Measurements from ENCODE around the gene ADAMTSL3. TPM values are rescaled to one million over a fixed set of nuclear protein-coding genes. Genes with fewer than 3 reads are reported as not detected.

The ADAMTSL3 gene
- total RNA-seq, 2 donors from 2014 or later, result 0.79 to 3.4 TPM

DNA sequence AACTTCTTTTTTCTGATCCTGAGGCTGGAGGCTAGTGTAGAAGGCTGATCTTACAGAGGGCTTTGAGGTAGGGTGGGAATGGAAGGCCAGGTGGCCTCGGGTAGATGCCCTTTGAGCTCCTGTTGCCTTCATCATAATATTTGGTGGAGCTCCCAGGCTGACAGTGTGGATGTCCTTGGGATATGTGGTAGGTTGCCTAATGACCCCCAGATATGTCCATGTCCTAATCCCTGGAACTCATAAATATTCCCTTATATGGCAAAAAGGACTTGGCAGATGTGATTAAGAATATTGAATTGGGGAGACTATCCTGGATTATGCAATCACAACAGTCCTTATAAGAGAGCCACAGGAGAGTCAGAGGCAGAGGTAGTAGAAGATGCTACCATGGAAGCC lies 5.5 kb downstream of the ADAMTSL3 start:
- Histone ChIP-seq H3K36me3 (ENCODE audit: control insufficient read depth, insufficient read depth, low read length) (no peaks in the 10 kb centered on the region), H3K4me1 (ENCODE audit: control insufficient read depth, insufficient read depth, low read length) (no peaks in the 10 kb centered on the region), H3K9ac (ENCODE audit: extremely low read depth, low read length, poor library complexity, severe bottlenecking) (no peak overlapping the region), H3K27me3 (ENCODE audit: control insufficient read depth, insufficient read depth, low read length, poor library complexity, severe bottlenecking) (peaks cover 18% of the 10 kb centered on the region), H3K27ac (ENCODE audit: low read depth, low read length) (no peak overlapping the region), H3K9me3 (ENCODE audit: control insufficient read depth, low read length) (no peaks in the 10 kb centered on the region), H3K4me3 (ENCODE audit: low read length) (no peak overlapping the region)
- TF ChIP-seq CTCF (conservative IDR thresholded peaks at IDR 0.05), result no peak
- no peak overlapping the region for H3K4me3 Mint-ChIP-seq
- H3K27me3 Mint-ChIP-seq (ENCODE audit: insufficient read depth), result peaks cover 35% of the 10 kb centered on the region
- no peaks in the 10 kb centered on the region for H3K9me3 Mint-ChIP-seq
- no peak for DNase-seq
- WGBS, 2 experiments (ENCODE audit: insufficient coverage in 1 of 2, insufficient read length in 1 of 2), result 86% methylated on average over 1 of the region's 1 CpG; no CpG with 5 or more reads in 1 of the 2 experiments
- H3K4me1 Mint-ChIP-seq, result no peaks in the 10 kb centered on the region
- H3K36me3 Mint-ChIP-seq (ENCODE audit: low read depth), result no peaks in the 10 kb centered on the region
- H3K27ac Mint-ChIP-seq, result no peak overlapping the region

DNA sequence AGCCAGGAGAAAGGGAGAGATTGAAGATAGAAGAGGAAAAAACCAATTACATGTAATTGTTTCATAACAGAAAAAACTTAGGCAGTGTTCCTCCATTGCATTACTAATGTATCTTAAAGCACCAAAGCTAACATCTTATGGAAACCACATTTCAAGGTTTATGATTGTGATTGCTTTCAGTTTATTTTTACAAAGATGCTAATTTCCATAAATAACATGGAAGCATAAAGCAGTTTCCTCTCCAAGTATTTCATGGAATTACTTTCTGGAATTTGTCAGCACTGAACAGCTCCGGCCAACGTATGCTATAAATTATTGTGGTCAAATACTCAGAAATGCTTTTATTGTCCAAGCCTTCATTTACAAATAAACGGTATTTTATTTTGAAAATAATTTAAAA lies 11.6 kb downstream of the ADAMTSL3 start:
- no peak overlapping the region for H3K9ac ChIP-seq (ENCODE audit: extremely low read depth, low read length, poor library complexity, severe bottlenecking)
- H3K9me3 Mint-ChIP-seq, result no peaks in the 10 kb centered on the region
- H3K4me1 Mint-ChIP-seq, result no peaks in the 10 kb centered on the region
- H3K27me3 Mint-ChIP-seq (ENCODE audit: insufficient read depth), result peaks cover 8% of the 10 kb centered on the region
- no peaks in the 10 kb centered on the region for H3K27me3 ChIP-seq (ENCODE audit: control insufficient read depth, insufficient read depth, low read length, poor library complexity, severe bottlenecking)
- no peak for DNase-seq
- H3K27ac Mint-ChIP-seq, result no peak overlapping the region
- H3K36me3 ChIP-seq (ENCODE audit: control insufficient read depth, insufficient read depth, low read length), result no peaks in the 10 kb centered on the region
- no peak overlapping the region for H3K27ac ChIP-seq (ENCODE audit: low read depth, low read length)
- H3K36me3 Mint-ChIP-seq (ENCODE audit: low read depth), result no peaks in the 10 kb centered on the region
- H3K9me3 ChIP-seq (ENCODE audit: control insufficient read depth, low read length), result no peaks in the 10 kb centered on the region
- no peak overlapping the region for H3K4me3 Mint-ChIP-seq
- H3K4me1 ChIP-seq (ENCODE audit: control insufficient read depth, insufficient read depth, low read length), result no peaks in the 10 kb centered on the region
- 94% methylated on average over 2 of the region's 3 CpGs; no CpG with 5 or more reads in 1 of the 2 experiments for WGBS, 2 experiments (ENCODE audit: insufficient coverage in 1 of 2, insufficient read length in 1 of 2)
- TF ChIP-seq CTCF (conservative IDR thresholded peaks at IDR 0.05), result no peak
- no peak overlapping the region for H3K4me3 ChIP-seq (ENCODE audit: low read length)

GRCh38 chr15:83670672-83671229 lies 16.8 kb downstream of the ADAMTSL3 start:
- no peak for DNase-seq
- H3K36me3 Mint-ChIP-seq (ENCODE audit: low read depth), result no peaks in the 10 kb centered on the region
- no peak for TF ChIP-seq CTCF (conservative IDR thresholded peaks at IDR 0.05)
- Histone ChIP-seq H3K9ac (ENCODE audit: extremely low read depth, low read length, poor library complexity, severe bottlenecking) (no peak overlapping the region), H3K27me3 (ENCODE audit: control insufficient read depth, insufficient read depth, low read length, poor library complexity, severe bottlenecking) (no peaks in the 10 kb centered on the region), H3K4me3 (ENCODE audit: low read length) (no peak overlapping the region), H3K4me1 (ENCODE audit: control insufficient read depth, insufficient read depth, low read length) (peaks cover 7% of the 10 kb centered on the region), H3K36me3 (ENCODE audit: control insufficient read depth, insufficient read depth, low read length) (no peaks in the 10 kb centered on the region), H3K27ac (ENCODE audit: low read depth, low read length) (no peak overlapping the region), H3K9me3 (ENCODE audit: control insufficient read depth, low read length) (peaks cover 5% of the 10 kb centered on the region)
- peaks cover 3% of the 10 kb centered on the region for H3K27me3 Mint-ChIP-seq (ENCODE audit: insufficient read depth)
- no peak overlapping the region for H3K27ac Mint-ChIP-seq
- H3K9me3 Mint-ChIP-seq, result peaks cover 3% of the 10 kb centered on the region
- peaks cover 16% of the 10 kb centered on the region for H3K4me1 Mint-ChIP-seq
- 94 to 100% methylated on average over 1 of the region's 1 CpG for WGBS, 2 experiments (ENCODE audit: insufficient coverage in 1 of 2, insufficient read length in 1 of 2)
- no peak overlapping the region for H3K4me3 Mint-ChIP-seq
